ENCODE measurements around the gene CHTF8.
A peak's percentile ranks its signal among the peaks of the same experiment; 100 is the strongest.
"Not testable (repeated sequence)": the region's sequence is repeated elsewhere in the genome, so short reads cannot be mapped to it uniquely, and the experiment has no call there.

Gene CHTF8

GRCh38 chr16:69132424-69133252 is at the start of gene CHTF8, which contains the start of gene UTP4:
CHTF8 (minus strand) TSS chr16:69132588; CDS start chr16:69121458, 11,130 bp downstream.
UTP4 (plus strand) TSS chr16:69132649; CDS start chr16:69133460, 811 bp downstream.
- peak; percentile 93 for DNase-seq

- DNase-seq: no peak
Measured at GRCh38 chr16:69180011-69180338, 47.6 kb upstream of the CHTF8 start.

GRCh38 chr16:69179328-69180010 is 47.1 kb upstream of the CHTF8 start:
- no peak for DNase-seq

GRCh38 chr16:69176033-69176800 is 43.8 kb upstream of the CHTF8 start:
- DNase-seq: no peak

- no peak for DNase-seq
Measured at GRCh38 chr16:69171325-69172084, 39.1 kb upstream of the CHTF8 start.

GRCh38 chr16:69169607-69170352 is 37.4 kb upstream of the CHTF8 start:
- no peak for DNase-seq

GRCh38 chr16:69169051-69169450 is 36.7 kb upstream of the CHTF8 start:
- DNase-seq: no peak

GRCh38 chr16:69166946-69167930 is 34.9 kb upstream of the CHTF8 start:
- no peak for DNase-seq

- peak; percentile 86 for DNase-seq
Measured at GRCh38 chr16:69166221-69166833, 33.9 kb upstream of the CHTF8 start.

GRCh38 chr16:69165584-69165983 is 33.2 kb upstream of the CHTF8 start:
- DNase-seq: no peak

GRCh38 chr16:69160192-69160591 is 27.8 kb upstream of the CHTF8 start:
- no peak for DNase-seq

GRCh38 chr16:69157196-69157595 is 24.8 kb upstream of the CHTF8 start:
- DNase-seq: no peak

GRCh38 chr16:69150146-69150865 is 17.9 kb upstream of the CHTF8 start:
- no peak for DNase-seq

- not testable (repeated sequence) for DNase-seq
Measured at GRCh38 chr16:69149621-69150020, 17.2 kb upstream of the CHTF8 start.

- DNase-seq: no peak
Measured at GRCh38 chr16:69145658-69146057, 13.3 kb upstream of the CHTF8 start.

GRCh38 chr16:69143116-69143515 is 10.7 kb upstream of the CHTF8 start:
- no peak for DNase-seq

GRCh38 chr16:69141936-69142335 is 9.5 kb upstream of the CHTF8 start:
- DNase-seq: no peak

- DNase-seq: no peak
Measured at GRCh38 chr16:69141014-69141413, 8.6 kb upstream of the CHTF8 start.

GRCh38 chr16:69139464-69139863 is 7.1 kb upstream of the CHTF8 start:
- not testable (repeated sequence) for DNase-seq

- DNase-seq: no peak
Measured at GRCh38 chr16:69138608-69139007, 6.2 kb upstream of the CHTF8 start.

Measured in activated CD8-positive, alpha-beta memory T cell treated with anti-CD3 and anti-CD28 coated beads for 24 hours (primary cell).